Vagina (tissue), 2 donors: ENCODE measurements around the gene TMEM140. TPM values are rescaled to one million over a fixed set of nuclear protein-coding genes. Genes with fewer than 3 reads are reported as not detected.

Source experiments
- DNase-seq, 2 donors: peaks; one replicate each; pipeline ENCODE4 v3.0.0-alpha.2; 2017; ENCODE audit errors: extremely low spot score in 2 of 2
- H3K27ac ChIP-seq: fragments of 200-600 bp; sonication (generic); one replicate; pipeline ENCODE4 v1.5.1; 2019
- H3K27me3 ChIP-seq: fragments of 200-600 bp; sonication (generic); one replicate; pipeline ENCODE4 v1.5.1; 2019
- H3K36me3 ChIP-seq, 2 donors: fragments of 200-600 bp; sonication (generic); one replicate each; pipeline ENCODE4 v1.5.1; 2017 to 2019
- H3K4me1 ChIP-seq: fragments of 200-600 bp; sonication (generic); one replicate; pipeline ENCODE4 v1.5.1; 2019
- H3K4me3 ChIP-seq, 2 donors: fragments of 200-600 bp; sonication (generic); 1 replicate in 1 of 2; 2 replicates in 1 of 2; pipeline ENCODE4 v1.5.1; 2016 to 2019
- H3K9me3 ChIP-seq: fragments of 200-600 bp; sonication (generic); one replicate; pipeline ENCODE4 v1.5.1; 2019
- CTCF ChIP-seq, 3 experiments: fragments of 450-650 bp in 2 of 3; fragments of 200-600 bp in 1 of 3; sonication (generic) in 1 of 3; IDR thresholded peaks; one replicate each; pipeline ENCODE4 v1.5.1; 2017 to 2019; ENCODE audit warnings: antibody characterized with exemption in 3 of 3, mild to moderate bottlenecking in 2 of 3, moderate library complexity in 2 of 3
- POLR2A ChIP-seq, 2 donors: fragments of 450-650 bp; IDR thresholded peaks; one replicate each; pipeline ENCODE4 v1.6.1; 2017; ENCODE audit warnings: antibody characterized with exemption in 2 of 2, mild to moderate bottlenecking in 2 of 2, moderate library complexity in 2 of 2
- POLR2AphosphoS5 ChIP-seq, 2 donors: sonication (generic); formaldehyde crosslinking; IDR thresholded peaks; one replicate each; pipeline ENCODE4 v1.9.0; 2017; ENCODE audit warnings: antibody characterized with exemption in 2 of 2, mild to moderate bottlenecking in 2 of 2, low read depth in 1 of 2; ENCODE audit not compliant: insufficient read depth in 1 of 2
- intact Hi-C: fragments of 100-400 bp; cut with DNase I; formaldehyde crosslinking; loops from one replicate; pipeline ENCODE4 v1.15.1; 2023
- total RNA-seq: library from RNA; depleted of rRNA; stranded (reverse); fragments of >200 nt; gene quantifications from one replicate; pipeline ENCODE4 v1.2.3, GENCODE V29; 2016

Gene TMEM140
- total RNA-seq, 1 donor from 2014 or later: 20.4 TPM

- no peak for TF ChIP-seq CTCF (IDR thresholded peaks at IDR 0.05)
- TF ChIP-seq POLR2AphosphoS5 (IDR thresholded peaks at IDR 0.05; ENCODE audit: insufficient read depth in 1 of 2, low read depth in 1 of 2): no peak
- no peak for TF ChIP-seq POLR2A (IDR thresholded peaks at IDR 0.05)
- no peak overlapping the region for H3K27ac ChIP-seq
- H3K36me3 ChIP-seq: no peaks in the 10 kb centered on the region
- no peaks in the 10 kb centered on the region for H3K9me3 ChIP-seq
- no peak for DNase-seq
- H3K4me1 ChIP-seq: peaks cover 17% of the 10 kb centered on the region
- intact Hi-C loops: no loop called here
- no peak overlapping the region for H3K4me3 ChIP-seq
- H3K27me3 ChIP-seq: no peaks in the 10 kb centered on the region
Measured at GRCh38 chr7:135174941-135175340, 27.1 kb downstream of the TMEM140 start.

GRCh38 chr7:135175931-135176330 lies 28.1 kb downstream of the TMEM140 start:
- intact Hi-C loops: no loop called here
- peaks cover 1% of the 10 kb centered on the region for H3K9me3 ChIP-seq
- DNase-seq: no peak
- H3K27me3 ChIP-seq: no peaks in the 10 kb centered on the region
- peaks cover 0 to 4% of the 10 kb centered on the region in 2 donors for H3K36me3 ChIP-seq
- H3K4me3 ChIP-seq: no peak overlapping the region
- TF ChIP-seq CTCF (IDR thresholded peaks at IDR 0.05) (no peak), POLR2AphosphoS5 (IDR thresholded peaks at IDR 0.05; ENCODE audit: insufficient read depth in 1 of 2, low read depth in 1 of 2) (no peak), POLR2A (IDR thresholded peaks at IDR 0.05) (no peak)
- H3K4me1 ChIP-seq: peaks cover 14% of the 10 kb centered on the region
- H3K27ac ChIP-seq: no peak overlapping the region

GRCh38 chr7:135177028-135177696 lies 29.3 kb downstream of the TMEM140 start:
- peaks cover 0 to 11% of the 10 kb centered on the region in 2 donors for H3K36me3 ChIP-seq
- peaks cover 2% of the 10 kb centered on the region for H3K4me1 ChIP-seq
- TF ChIP-seq CTCF (IDR thresholded peaks at IDR 0.05): no peak
- no peak for TF ChIP-seq POLR2AphosphoS5 (IDR thresholded peaks at IDR 0.05; ENCODE audit: insufficient read depth in 1 of 2, low read depth in 1 of 2)
- no peak for TF ChIP-seq POLR2A (IDR thresholded peaks at IDR 0.05)
- no peak for DNase-seq
- H3K27me3 ChIP-seq: no peaks in the 10 kb centered on the region
- H3K4me3 ChIP-seq: no peak overlapping the region
- no peak overlapping the region for H3K27ac ChIP-seq
- intact Hi-C loops: no loop called here
- peaks cover 9% of the 10 kb centered on the region for H3K9me3 ChIP-seq

- TF ChIP-seq POLR2A (IDR thresholded peaks at IDR 0.05): no peak
- no peak for TF ChIP-seq CTCF (IDR thresholded peaks at IDR 0.05)
- TF ChIP-seq POLR2AphosphoS5 (IDR thresholded peaks at IDR 0.05; ENCODE audit: insufficient read depth in 1 of 2, low read depth in 1 of 2): no peak
- Histone ChIP-seq H3K27me3 (no peaks in the 10 kb centered on the region), H3K36me3 (peaks cover 0 to 23% of the 10 kb centered on the region in 2 donors), H3K4me1 (no peaks in the 10 kb centered on the region), H3K27ac (no peak overlapping the region), H3K9me3 (peaks cover 13% of the 10 kb centered on the region), H3K4me3 (no peak overlapping the region)
- no peak for DNase-seq
- intact Hi-C loops: no loop called here
Measured at GRCh38 chr7:135178364-135178763, 30.5 kb downstream of the TMEM140 start.

GRCh38 chr7:135179321-135179925 lies 31.6 kb downstream of the TMEM140 start:
- TF ChIP-seq POLR2AphosphoS5 (IDR thresholded peaks at IDR 0.05; ENCODE audit: insufficient read depth in 1 of 2, low read depth in 1 of 2) (no peak), POLR2A (IDR thresholded peaks at IDR 0.05) (no peak), CTCF (IDR thresholded peaks at IDR 0.05) (no peak)
- peaks cover 8 to 33% of the 10 kb centered on the region in 2 donors for H3K36me3 ChIP-seq
- DNase-seq: no peak
- no peak overlapping the region for H3K27ac ChIP-seq
- H3K9me3 ChIP-seq: peaks cover 13% of the 10 kb centered on the region
- H3K4me1 ChIP-seq: no peaks in the 10 kb centered on the region
- no peak overlapping the region for H3K4me3 ChIP-seq
- intact Hi-C loops: no loop called here
- no peaks in the 10 kb centered on the region for H3K27me3 ChIP-seq
